Measurements from ENCODE around the gene CADM2. TPM values are rescaled to one million over a fixed set of nuclear protein-coding genes. Genes with fewer than 3 reads are reported as not detected.

CADM2 gene
- total RNA-seq, 2 experiments from 2014 or later = not detected

DNA sequence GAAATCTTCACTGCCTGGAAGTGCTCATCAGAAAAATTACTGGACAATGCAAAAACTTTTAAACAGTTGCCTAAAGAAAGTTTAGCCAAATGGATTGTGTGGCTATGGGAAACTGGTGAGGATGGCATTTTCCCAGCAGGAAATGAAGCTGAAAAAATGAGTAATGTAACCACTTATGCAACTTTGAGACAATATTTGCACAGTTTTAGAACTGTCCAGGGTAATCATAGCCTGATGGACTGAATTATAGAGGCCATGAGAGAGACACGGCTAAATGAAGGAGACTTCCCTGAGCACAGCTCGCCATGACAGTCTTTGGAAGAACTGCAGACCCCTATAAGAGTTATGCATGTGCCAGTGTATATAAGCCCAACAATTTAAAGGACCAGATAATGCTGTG lies 1150.6 kb downstream of the CADM2 start:
- no peaks in the 10 kb centered on the region for H3K36me3 Mint-ChIP-seq (ENCODE audit: low read depth)
- H3K27ac Mint-ChIP-seq = no peak overlapping the region
- CTCF ChIA-PET = no interaction called here
- no peaks in the 10 kb centered on the region for H3K4me1 Mint-ChIP-seq
- no peak overlapping the region for H3K4me3 Mint-ChIP-seq
- DNase-seq = no peak
- H3K9me3 Mint-ChIP-seq = peaks cover 18% of the 10 kb centered on the region
- POLR2A ChIA-PET = no interaction called here
- H3K27me3 Mint-ChIP-seq = no peaks in the 10 kb centered on the region

Small RNA genes within 50 kb of the gene (microRNA-seq; reads per million reads assigned to microRNA genes)
- gene MIR5688 (ENCODE audit: borderline microRNAs expressed, borderline replicate concordance) = not detected

Measured in activated CD4-positive, alpha-beta T cell treated with anti-CD3 and anti-CD28 coated beads, Interleukin-2, amount 10 ng/mL, durations not matched to agents 7 days and 5 days (primary cell).